Central memory CD8-positive, alpha-beta T cell (primary cell): Measurements from ENCODE around the gene CACNG5.

Experiments
- ATAC-seq: fragments of 150-1000 bp; cut with Tn5 transposase; replicated peaks from 2 replicates; pipeline ENCODE4 v1.10.0; 2022; ENCODE audit warnings: mild to moderate bottlenecking, moderate FRiP score, moderate number of reproducible peaks; ENCODE audit not compliant: poor library complexity, severe bottlenecking; ENCODE audit errors: extremely low read depth
- DNase-seq, 2 donors: peaks; one replicate each; pipeline ENCODE4 v3.0.0; 2021; ENCODE audit warnings: low spot score in 2 of 2
- H3K27ac Mint-ChIP-seq: one replicate; pipeline ENCODE4 v1.8.0; 2022; ENCODE audit warnings: low read depth, mild to moderate bottlenecking, moderate library complexity, mixed read lengths
- H3K27me3 Mint-ChIP-seq: one replicate; pipeline ENCODE4 v1.8.0; 2022; ENCODE audit warnings: mixed read lengths
- H3K36me3 Mint-ChIP-seq: one replicate; pipeline ENCODE4 v1.8.0; 2022; ENCODE audit warnings: mild to moderate bottlenecking, moderate library complexity, mixed read lengths; ENCODE audit not compliant: insufficient read depth
- H3K4me1 Mint-ChIP-seq: one replicate; pipeline ENCODE4 v1.8.0; 2022; ENCODE audit warnings: mixed read lengths
- H3K4me3 Mint-ChIP-seq: one replicate; pipeline ENCODE4 v1.8.0; 2022; ENCODE audit warnings: mild to moderate bottlenecking, moderate library complexity, mixed read lengths
- H3K9me3 Mint-ChIP-seq: one replicate; pipeline ENCODE4 v1.8.0; 2022; ENCODE audit warnings: mixed read lengths

Gene CACNG5

GRCh38 chr17:66830451-66830850, 4.5 kb upstream of the CACNG5 start:
- no peak for DNase-seq
- ATAC-seq: no peak
- Mint-ChIP-seq H3K4me3 (no peak overlapping the region), H3K36me3 (no peaks in the 10 kb centered on the region), H3K27me3 (peaks cover 75% of the 10 kb centered on the region), H3K4me1 (no peaks in the 10 kb centered on the region), H3K27ac (no peak overlapping the region), H3K9me3 (no peaks in the 10 kb centered on the region)

DNA sequence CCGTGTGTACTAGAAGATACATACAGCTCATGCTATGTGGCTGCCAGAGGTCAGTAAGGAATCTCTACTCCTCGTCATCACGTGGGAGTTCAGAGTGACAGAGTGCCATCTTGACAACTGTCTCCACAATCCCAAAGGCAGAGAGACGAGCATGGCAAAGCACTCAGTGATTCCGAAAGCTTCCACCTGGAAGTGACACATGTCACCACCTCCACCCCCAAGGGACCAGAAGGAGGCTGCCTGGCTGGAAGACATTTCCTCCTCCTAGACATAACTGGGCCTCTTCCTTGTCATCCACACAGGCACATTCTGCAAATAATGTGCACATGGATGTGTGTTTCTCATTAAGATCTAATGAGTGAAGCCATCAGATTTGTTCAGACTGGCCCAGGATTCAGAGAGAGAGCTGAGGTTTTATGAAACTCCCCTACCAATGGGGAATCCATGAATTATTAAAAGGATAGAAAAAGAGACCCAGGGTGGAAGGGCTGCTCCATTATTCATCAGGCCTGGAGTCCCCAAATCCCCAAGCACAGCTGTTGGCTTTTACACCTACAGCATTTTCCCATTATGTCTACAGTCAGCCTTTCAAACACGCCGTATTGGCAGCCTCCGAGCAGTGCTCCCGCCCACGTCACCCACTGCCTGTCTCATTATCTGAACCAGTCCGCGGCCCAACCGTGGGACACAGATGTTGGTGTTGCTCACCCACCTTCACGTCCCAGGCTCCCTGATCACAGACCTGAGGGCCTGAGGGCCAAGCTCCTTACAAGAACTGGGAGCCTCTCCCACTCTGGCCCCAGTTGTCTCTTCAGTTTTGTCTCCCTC, 3.3 kb upstream of the CACNG5 start:
- Mint-ChIP-seq H3K27ac (no peak overlapping the region), H3K4me3 (no peak overlapping the region), H3K27me3 (peaks cover 78% of the 10 kb centered on the region), H3K36me3 (no peaks in the 10 kb centered on the region), H3K9me3 (no peaks in the 10 kb centered on the region), H3K4me1 (no peaks in the 10 kb centered on the region)
- no peak for DNase-seq
- ATAC-seq: no peak

DNA sequence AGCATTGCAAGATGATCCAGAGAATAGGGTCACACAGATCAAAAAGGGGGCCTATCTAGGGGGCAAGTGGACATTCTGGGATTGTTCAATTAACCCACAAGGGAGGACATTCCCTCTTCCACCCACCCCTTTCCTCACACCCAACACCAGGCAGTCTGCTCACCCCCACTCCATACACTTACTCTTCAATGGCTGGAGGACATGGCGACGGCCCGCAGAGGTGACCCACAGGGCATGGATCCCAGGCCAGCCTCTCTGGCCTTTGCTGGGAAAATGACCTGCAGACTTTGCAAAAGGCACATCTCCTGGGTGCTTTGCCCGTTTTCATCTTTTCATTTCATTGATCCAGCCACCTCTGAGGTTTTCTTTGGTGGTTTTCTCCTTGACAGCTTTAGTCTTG, 1.7 kb upstream of the CACNG5 start:
- H3K27me3 Mint-ChIP-seq: peaks cover 72% of the 10 kb centered on the region

DNA sequence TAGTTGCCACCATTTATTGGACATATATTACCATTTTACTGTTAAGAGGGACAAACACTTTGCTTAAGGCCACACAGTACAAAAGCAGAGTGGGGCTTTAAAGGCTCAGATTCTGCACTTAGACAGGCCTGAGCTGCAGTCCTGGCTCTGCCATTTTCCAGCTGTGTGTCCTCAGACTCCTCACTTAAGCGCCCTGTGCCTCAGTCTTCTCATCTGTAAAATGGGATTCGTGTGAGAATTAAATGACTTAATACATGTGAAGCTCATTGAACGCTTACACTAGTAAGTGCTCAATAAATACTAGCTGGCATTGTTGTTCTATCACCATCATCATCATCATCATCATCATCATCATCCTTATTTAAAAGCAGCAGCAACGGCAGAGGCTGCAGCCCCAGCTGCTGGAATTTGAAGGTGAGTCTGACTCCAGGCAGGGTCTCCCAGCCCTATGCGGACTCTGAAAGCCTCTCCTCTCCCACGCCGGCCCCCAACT, 445 bp upstream of the CACNG5 start:
- H3K27ac Mint-ChIP-seq: no peak overlapping the region
- peaks cover 59% of the 10 kb centered on the region for H3K27me3 Mint-ChIP-seq
- H3K4me1 Mint-ChIP-seq: no peaks in the 10 kb centered on the region
- H3K9me3 Mint-ChIP-seq: no peaks in the 10 kb centered on the region
- no peaks in the 10 kb centered on the region for H3K36me3 Mint-ChIP-seq
- DNase-seq: no peak
- ATAC-seq: no peak
- H3K4me3 Mint-ChIP-seq: no peak overlapping the region

More for the DNA sequence above, 1.7 kb upstream of the CACNG5 start:
- ATAC-seq (no peak), DNase-seq (no peak)
- Mint-ChIP-seq H3K9me3 (no peaks in the 10 kb centered on the region), H3K4me1 (no peaks in the 10 kb centered on the region), H3K4me3 (no peak overlapping the region), H3K27ac (no peak overlapping the region), H3K36me3 (no peaks in the 10 kb centered on the region)

DNA sequence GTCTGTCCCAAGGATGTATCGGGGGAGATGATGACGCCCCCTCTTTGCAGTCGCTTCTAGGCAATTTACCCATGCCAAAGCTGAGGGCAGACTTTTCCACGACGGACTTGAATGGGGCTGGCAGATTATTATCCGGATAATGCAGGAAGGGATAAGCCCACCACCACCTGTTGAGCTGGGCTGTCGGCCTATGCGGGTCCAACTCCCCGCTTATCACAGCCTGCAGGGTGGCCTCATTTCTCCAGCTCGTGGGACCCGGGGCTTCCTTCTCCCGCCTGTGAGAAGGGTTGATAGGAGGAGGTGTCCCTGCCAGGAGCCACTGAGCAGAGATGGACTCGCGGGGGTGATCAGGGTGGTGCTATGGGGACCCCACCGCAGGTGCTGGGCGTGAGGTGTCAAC, 559 bp downstream of the CACNG5 start:
- Mint-ChIP-seq H3K9me3 (no peaks in the 10 kb centered on the region), H3K36me3 (no peaks in the 10 kb centered on the region), H3K4me1 (no peaks in the 10 kb centered on the region), H3K27ac (no peak overlapping the region), H3K27me3 (peaks cover 50% of the 10 kb centered on the region), H3K4me3 (no peak overlapping the region)
- DNase-seq (no peak), ATAC-seq (no peak)

GRCh38 chr17:66836063-66837005, 1.4 kb downstream of the CACNG5 start:
- H3K27me3 Mint-ChIP-seq: peaks cover 50% of the 10 kb centered on the region
- H3K4me1 Mint-ChIP-seq: no peaks in the 10 kb centered on the region
- H3K27ac Mint-ChIP-seq: no peak overlapping the region
- H3K36me3 Mint-ChIP-seq: no peaks in the 10 kb centered on the region
- DNase-seq (no peak), ATAC-seq (no peak)
- H3K9me3 Mint-ChIP-seq: no peaks in the 10 kb centered on the region
- no peak overlapping the region for H3K4me3 Mint-ChIP-seq

DNA sequence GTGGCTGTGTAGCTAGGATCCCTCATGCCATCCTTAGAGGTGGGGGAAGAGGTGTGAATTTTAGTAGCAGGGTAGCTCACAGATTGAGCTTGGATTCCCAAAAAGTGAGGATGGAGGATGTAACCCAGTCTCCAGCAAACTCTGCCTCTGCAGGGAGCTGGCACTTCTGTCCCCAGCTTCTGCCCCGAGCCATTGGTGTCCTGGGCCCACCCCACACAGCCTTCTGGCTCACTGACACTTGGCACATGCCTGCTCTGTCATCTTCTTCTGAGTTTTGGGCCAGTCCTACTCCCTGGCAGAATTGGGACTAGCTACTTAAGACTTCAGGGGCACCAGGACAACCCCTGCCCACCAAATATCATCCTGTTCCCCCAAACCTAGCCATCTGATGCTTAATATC, 2.3 kb downstream of the CACNG5 start:
- no peaks in the 10 kb centered on the region for H3K4me1 Mint-ChIP-seq
- DNase-seq: no peak
- H3K27me3 Mint-ChIP-seq: peaks cover 43% of the 10 kb centered on the region
- H3K9me3 Mint-ChIP-seq: no peaks in the 10 kb centered on the region
- no peak overlapping the region for H3K4me3 Mint-ChIP-seq
- no peaks in the 10 kb centered on the region for H3K36me3 Mint-ChIP-seq
- no peak for ATAC-seq
- H3K27ac Mint-ChIP-seq: no peak overlapping the region

DNA sequence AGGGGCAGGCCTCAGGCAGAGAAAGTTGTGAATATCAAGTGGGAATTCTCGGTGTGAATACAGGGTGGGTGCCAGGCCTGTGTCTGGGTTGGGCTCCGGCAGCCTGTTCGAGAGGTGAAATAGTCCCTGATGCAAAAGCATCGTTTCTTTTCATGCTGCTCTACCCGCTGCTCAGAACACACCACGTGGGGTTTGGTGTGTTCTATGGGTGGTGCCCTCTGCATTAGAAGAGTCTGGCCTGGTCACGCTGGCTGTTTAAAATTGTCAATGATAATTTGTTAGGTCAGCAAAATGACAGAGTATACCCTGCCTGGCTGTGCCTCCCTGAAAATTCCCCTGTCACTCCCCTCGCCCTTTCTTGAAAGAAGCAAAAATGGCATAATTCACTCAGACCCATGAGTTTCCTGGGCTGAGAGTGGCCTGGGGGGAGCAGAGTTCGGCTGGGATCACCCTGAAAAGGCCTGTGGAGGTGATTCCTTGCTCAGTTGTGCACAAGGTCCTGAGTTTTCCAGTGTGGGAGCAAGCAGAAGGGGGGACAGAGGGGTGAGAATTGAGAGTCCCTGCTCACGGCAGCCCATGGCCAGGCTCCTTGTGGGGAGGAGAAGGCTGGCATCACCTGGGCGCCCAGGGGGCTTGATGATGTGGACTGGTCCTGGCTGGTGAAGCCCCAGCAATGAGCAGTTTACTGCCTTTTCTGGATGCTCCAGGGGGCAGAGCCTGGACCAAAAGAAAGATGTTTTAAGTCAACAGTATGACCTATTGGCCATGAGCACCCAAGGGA, 3.2 kb downstream of the CACNG5 start:
- Mint-ChIP-seq H3K36me3 (no peaks in the 10 kb centered on the region), H3K27me3 (peaks cover 37% of the 10 kb centered on the region), H3K27ac (no peak overlapping the region), H3K9me3 (no peaks in the 10 kb centered on the region), H3K4me1 (no peaks in the 10 kb centered on the region), H3K4me3 (no peak overlapping the region)
- ATAC-seq (no peak), DNase-seq (no peak)

DNA sequence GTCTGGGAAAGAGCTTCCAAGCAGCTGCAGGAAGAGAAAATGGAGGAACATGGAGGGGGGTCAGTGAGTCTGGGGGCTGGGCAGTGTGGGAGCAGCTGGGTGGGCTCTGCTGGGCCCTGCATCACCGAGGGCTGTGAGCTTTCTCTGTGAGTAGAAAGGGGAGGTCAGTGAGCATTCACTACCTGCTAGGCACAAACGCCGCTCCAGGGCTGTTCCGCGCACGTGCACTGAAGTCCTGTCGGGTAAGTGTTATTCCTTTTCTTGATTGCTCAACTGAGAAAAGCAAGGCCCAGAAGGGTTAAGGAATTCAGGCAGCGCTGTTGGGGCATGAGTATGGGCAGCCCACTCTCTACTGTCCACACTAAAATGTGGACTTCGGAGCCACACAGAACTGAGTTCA, 4.7 kb downstream of the CACNG5 start:
- no peaks in the 10 kb centered on the region for H3K36me3 Mint-ChIP-seq
- H3K27ac Mint-ChIP-seq: no peak overlapping the region
- H3K4me3 Mint-ChIP-seq: no peak overlapping the region
- DNase-seq (no peak), ATAC-seq (no peak)
- no peaks in the 10 kb centered on the region for H3K4me1 Mint-ChIP-seq
- no peaks in the 10 kb centered on the region for H3K9me3 Mint-ChIP-seq
- peaks cover 32% of the 10 kb centered on the region for H3K27me3 Mint-ChIP-seq

DNA sequence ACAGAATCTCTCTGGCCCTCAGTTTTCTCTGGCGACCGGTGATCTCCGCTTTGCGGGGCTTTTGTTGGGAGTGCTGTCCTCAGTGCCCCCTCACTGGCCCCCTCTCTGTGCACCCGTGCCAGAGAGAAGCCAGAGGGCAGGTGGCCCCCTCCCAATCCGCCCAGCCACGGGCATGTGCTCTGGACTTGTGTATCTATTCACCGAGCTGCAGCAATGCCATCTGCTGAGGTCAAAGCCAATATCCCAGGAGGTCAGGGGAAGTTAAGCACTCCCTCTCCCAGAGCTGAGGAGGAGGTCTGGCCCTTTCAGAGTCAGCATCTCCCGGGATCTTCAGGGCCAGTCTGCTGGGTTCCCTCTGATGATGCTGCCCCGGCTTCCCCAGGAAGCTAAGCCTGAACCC, 5.1 kb downstream of the CACNG5 start:
- no peaks in the 10 kb centered on the region for H3K9me3 Mint-ChIP-seq
- no peak overlapping the region for H3K27ac Mint-ChIP-seq
- H3K4me3 Mint-ChIP-seq: no peak overlapping the region
- ATAC-seq: no peak
- no peak for DNase-seq
- H3K27me3 Mint-ChIP-seq: peaks cover 32% of the 10 kb centered on the region
- no peaks in the 10 kb centered on the region for H3K36me3 Mint-ChIP-seq
- no peaks in the 10 kb centered on the region for H3K4me1 Mint-ChIP-seq

DNA sequence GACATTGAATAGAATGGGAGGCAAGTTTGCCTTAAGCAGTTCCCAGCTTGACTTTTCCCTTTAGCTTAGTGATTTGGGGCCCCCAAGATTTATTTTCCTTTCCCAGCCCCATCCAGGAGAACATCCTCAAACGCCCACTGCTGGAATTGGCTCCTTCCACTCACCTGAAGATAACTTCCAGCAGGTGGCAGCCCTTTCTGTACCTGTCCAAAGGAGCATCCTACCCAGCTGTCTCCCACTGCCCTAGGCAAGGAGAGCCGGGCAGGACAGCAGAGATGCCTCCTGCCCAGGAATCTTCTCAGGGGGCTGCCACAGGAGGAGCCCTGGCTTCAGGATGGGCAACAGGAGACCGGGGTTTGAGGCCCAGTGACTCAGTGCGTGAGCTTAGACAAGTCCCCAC, 6.4 kb downstream of the CACNG5 start:
- no peaks in the 10 kb centered on the region for H3K36me3 Mint-ChIP-seq
- peaks cover 26% of the 10 kb centered on the region for H3K27me3 Mint-ChIP-seq
- H3K4me3 Mint-ChIP-seq: no peak overlapping the region
- DNase-seq: no peak
- no peaks in the 10 kb centered on the region for H3K4me1 Mint-ChIP-seq
- no peak overlapping the region for H3K27ac Mint-ChIP-seq
- H3K9me3 Mint-ChIP-seq: no peaks in the 10 kb centered on the region
- ATAC-seq: no peak

DNA sequence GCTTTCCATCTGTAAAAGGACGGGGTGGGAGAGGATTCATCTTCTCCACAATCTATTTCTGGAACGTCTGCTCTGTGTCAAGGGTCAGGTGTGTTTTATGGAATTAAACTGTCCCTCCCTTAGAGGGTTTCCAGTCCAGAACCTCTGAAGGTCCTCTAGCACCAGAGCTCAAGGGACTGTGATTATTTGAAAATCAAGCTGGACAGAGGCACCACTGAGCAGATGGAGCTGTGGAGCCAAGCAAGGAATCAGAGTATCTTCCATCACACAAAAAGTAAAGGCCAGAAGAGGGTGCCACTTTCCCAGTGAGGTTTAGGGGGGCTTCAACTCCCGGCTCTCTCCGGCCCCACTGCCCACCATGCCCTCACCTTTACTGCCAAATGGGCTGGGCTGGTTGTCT, 6.8 kb downstream of the CACNG5 start:
- ATAC-seq: no peak

More for the DNA sequence above, 6.8 kb downstream of the CACNG5 start:
- no peak for DNase-seq
- Mint-ChIP-seq H3K27ac (no peak overlapping the region), H3K4me1 (no peaks in the 10 kb centered on the region), H3K36me3 (no peaks in the 10 kb centered on the region), H3K4me3 (no peak overlapping the region), H3K27me3 (peaks cover 22% of the 10 kb centered on the region), H3K9me3 (no peaks in the 10 kb centered on the region)
